Ishikawa (cell line): ENCODE data around the gene KIAA0319L.

Experiments
- CEBPB ChIP-seq: IDR thresholded peaks from 2 replicates; pipeline ENCODE4 v1.6.1; 2012
- CREB1 ChIP-seq: IDR thresholded peaks from 2 replicates; pipeline ENCODE4 v1.6.1; 2012; ENCODE audit warnings: low read depth
- EGR1 ChIP-seq: IDR thresholded peaks from 2 replicates; pipeline ENCODE4 v1.6.1; 2012
- EP300 ChIP-seq: IDR thresholded peaks from 2 replicates; pipeline ENCODE4 v1.6.1; 2012; ENCODE audit warnings: borderline replicate concordance
- FOXM1 ChIP-seq: IDR thresholded peaks from 2 replicates; pipeline ENCODE4 v1.6.1; 2012; ENCODE audit warnings: low read depth, borderline replicate concordance
- MAX ChIP-seq: IDR thresholded peaks from 2 replicates; pipeline ENCODE4 v1.6.1; 2012
- NFIC ChIP-seq: IDR thresholded peaks from 2 replicates; pipeline ENCODE4 v1.6.1; 2012
- RAD21 ChIP-seq: IDR thresholded peaks from 2 replicates; pipeline ENCODE4 v1.6.1; 2012; ENCODE audit warnings: low read depth
- TAF1 ChIP-seq: IDR thresholded peaks from 2 replicates; pipeline ENCODE4 v1.6.1; 2012; ENCODE audit warnings: low read depth, mild to moderate bottlenecking
- TCF12 ChIP-seq: IDR thresholded peaks from 2 replicates; pipeline ENCODE4 v1.6.1; 2012; ENCODE audit warnings: low read depth
- TEAD4 ChIP-seq: IDR thresholded peaks from 2 replicates; pipeline ENCODE4 v1.6.1; 2012
- YY1 ChIP-seq: IDR thresholded peaks from 2 replicates; pipeline ENCODE4 v1.6.1; 2012; ENCODE audit warnings: low read depth
- ZBTB7A ChIP-seq: IDR thresholded peaks from 2 replicates; pipeline ENCODE4 v1.6.1; 2012; ENCODE audit warnings: low read depth
- TF ChIP-seq, protein P1 (sequence below): IDR thresholded peaks from 2 replicates; pipeline ENCODE4 v1.6.1; 2012
- TF ChIP-seq, protein P2 (sequence below): IDR thresholded peaks from 2 replicates; pipeline ENCODE4 v1.6.1; 2012; ENCODE audit warnings: low read depth, mild to moderate bottlenecking

Gene KIAA0319L

GRCh38 chr1:35408925-35409324 lies 148.3 kb downstream of the KIAA0319L start:
- TF ChIP-seq CREB1 (no peak), TCF12 (no peak), EGR1 (no peak), NFIC (no peak), ZBTB7A (no peak), EP300 (no peak), YY1 (no peak), FOXM1 (no peak), RAD21 (no peak)
- TF ChIP-seq, protein P1, sequence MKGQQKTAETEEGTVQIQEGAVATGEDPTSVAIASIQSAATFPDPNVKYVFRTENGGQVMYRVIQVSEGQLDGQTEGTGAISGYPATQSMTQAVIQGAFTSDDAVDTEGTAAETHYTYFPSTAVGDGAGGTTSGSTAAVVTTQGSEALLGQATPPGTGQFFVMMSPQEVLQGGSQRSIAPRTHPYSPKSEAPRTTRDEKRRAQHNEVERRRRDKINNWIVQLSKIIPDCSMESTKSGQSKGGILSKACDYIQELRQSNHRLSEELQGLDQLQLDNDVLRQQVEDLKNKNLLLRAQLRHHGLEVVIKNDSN = no peak
- TF ChIP-seq, protein P2, sequence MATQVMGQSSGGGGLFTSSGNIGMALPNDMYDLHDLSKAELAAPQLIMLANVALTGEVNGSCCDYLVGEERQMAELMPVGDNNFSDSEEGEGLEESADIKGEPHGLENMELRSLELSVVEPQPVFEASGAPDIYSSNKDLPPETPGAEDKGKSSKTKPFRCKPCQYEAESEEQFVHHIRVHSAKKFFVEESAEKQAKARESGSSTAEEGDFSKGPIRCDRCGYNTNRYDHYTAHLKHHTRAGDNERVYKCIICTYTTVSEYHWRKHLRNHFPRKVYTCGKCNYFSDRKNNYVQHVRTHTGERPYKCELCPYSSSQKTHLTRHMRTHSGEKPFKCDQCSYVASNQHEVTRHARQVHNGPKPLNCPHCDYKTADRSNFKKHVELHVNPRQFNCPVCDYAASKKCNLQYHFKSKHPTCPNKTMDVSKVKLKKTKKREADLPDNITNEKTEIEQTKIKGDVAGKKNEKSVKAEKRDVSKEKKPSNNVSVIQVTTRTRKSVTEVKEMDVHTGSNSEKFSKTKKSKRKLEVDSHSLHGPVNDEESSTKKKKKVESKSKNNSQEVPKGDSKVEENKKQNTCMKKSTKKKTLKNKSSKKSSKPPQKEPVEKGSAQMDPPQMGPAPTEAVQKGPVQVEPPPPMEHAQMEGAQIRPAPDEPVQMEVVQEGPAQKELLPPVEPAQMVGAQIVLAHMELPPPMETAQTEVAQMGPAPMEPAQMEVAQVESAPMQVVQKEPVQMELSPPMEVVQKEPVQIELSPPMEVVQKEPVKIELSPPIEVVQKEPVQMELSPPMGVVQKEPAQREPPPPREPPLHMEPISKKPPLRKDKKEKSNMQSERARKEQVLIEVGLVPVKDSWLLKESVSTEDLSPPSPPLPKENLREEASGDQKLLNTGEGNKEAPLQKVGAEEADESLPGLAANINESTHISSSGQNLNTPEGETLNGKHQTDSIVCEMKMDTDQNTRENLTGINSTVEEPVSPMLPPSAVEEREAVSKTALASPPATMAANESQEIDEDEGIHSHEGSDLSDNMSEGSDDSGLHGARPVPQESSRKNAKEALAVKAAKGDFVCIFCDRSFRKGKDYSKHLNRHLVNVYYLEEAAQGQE = no peak

GRCh38 chr1:35407743-35408142 lies 149.5 kb downstream of the KIAA0319L start:
- TF ChIP-seq TCF12 (no peak), TAF1 (no peak), MAX (no peak), FOXM1 (no peak), TEAD4 (no peak), RAD21 (no peak)
- TF ChIP-seq, protein P1 = no peak

DNA sequence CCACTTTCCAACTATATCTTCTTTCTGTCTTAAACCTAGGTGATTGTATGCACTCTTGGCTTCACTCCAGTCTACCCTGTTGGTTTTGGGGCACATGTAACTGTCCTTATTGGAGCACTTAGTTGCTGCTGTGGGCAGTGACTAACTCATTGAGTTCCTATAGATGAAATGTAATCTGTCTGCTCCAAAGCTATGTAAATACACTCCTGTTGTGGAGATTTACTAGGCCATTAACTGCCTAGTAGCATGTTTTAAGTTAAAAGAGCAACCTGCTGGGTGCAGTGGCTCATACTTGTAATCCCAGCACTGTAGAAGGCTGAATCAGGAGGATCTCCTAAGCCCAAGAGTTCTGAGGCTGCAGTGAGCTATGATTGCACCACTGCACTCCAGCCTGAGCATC lies 151.1 kb downstream of the KIAA0319L start:
- TF ChIP-seq CREB1 = no peak
- TF ChIP-seq EGR1 = no peak
- TF ChIP-seq MAX = no peak
- TF ChIP-seq, protein P2 = no peak
- TF ChIP-seq EP300 = no peak

DNA sequence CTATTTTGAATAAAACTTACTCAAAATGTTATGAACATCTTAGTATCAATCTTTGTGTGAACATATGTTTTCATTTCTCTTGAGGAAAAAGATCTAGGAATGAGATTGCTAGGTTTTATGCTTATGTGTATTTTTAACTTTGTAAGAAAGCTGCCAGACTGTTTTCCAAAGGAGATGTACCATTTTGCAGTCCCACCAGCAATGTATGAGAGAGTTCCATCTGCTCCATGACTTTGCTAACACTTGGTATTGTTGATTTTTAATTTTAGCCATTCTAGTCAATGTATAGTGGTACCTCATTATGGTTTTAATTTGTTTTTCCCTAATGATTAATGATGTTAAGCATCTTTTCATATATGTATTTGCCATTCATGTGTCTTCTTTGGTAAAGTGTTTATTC lies 156.2 kb downstream of the KIAA0319L start:
- TF ChIP-seq MAX (no peak), RAD21 (no peak), YY1 (no peak), EP300 (no peak), TCF12 (no peak), CREB1 (no peak), EGR1 (no peak), ZBTB7A (no peak), FOXM1 (no peak), CEBPB (no peak), TAF1 (no peak), TEAD4 (no peak), NFIC (no peak)
- TF ChIP-seq, protein P2 = no peak
- TF ChIP-seq, protein P1 = no peak
